Breast epithelium (tissue), 3 donors: ENCODE results near the gene ZCCHC14.

ENCODE experiments used
- CTCF ChIP-seq, 3 donors: fragments of 450-650 bp; IDR thresholded peaks; one replicate each; pipeline ENCODE4 v1.5.1; 2016 to 2017; ENCODE audit warnings: antibody characterized with exemption in 3 of 3, mild to moderate bottlenecking in 3 of 3, moderate library complexity in 3 of 3
- POLR2A ChIP-seq: fragments of 450-650 bp; IDR thresholded peaks from one replicate; pipeline ENCODE4 v1.6.1; 2016; ENCODE audit warnings: antibody characterized with exemption, mild to moderate bottlenecking, moderate library complexity
- POLR2AphosphoS5 ChIP-seq, 3 donors: sonication (generic); formaldehyde crosslinking; IDR thresholded peaks; one replicate each; pipeline ENCODE4 v1.6.1; 2017; ENCODE audit warnings: antibody characterized with exemption in 3 of 3

DNA sequence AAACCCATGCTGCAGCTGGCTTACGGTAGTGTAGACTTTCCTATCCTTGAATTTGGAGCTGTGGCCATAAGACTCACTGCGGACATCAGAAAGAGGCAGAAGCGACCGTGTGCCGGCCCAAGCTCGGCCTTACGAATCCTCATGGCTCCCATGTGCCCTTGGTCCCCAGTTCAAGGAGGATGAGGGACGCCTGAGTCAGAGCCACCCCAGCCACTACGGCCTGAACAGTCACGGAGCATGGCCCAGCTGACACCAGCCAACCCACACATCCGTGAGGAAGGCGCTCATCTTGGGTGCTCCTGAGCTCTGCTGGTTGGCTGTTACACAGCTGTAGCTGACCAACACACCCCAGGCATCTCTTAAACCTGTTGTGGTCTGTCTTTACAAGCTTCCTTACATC, 44.0 kb downstream of the ZCCHC14 start:
- TF ChIP-seq CTCF (IDR thresholded peaks at IDR 0.05) (no peak), POLR2A (no peak), POLR2AphosphoS5 (IDR thresholded peaks at IDR 0.05) (no peak)
